ENCODE results near the gene METTL1. TPM values are rescaled to one million over a fixed set of nuclear protein-coding genes. Genes with fewer than 3 reads are reported as not detected.
"Not testable (repeated sequence)": the region's sequence is repeated elsewhere in the genome, so short reads cannot be mapped to it uniquely, and the experiment has no call there.

Gene METTL1
- polyA plus RNA-seq: 10 to 100 TPM in 2 of 4 donors, 1 to 10 TPM in 2; 2.2 to 21.9 (median 11.6) TPM
- long read RNA-seq, donor 1, transcript METTL1-202 (6 exons, 2,066 nt): major isoform, 10 of 162 reads
- long read RNA-seq, donor 1, partial matches to known transcripts: 110 of 162 reads
- long read RNA-seq, donor 1, other reads (novel, unspliced or antisense): 40 of 162 reads
- long read RNA-seq, donor 2, partial matches to known transcripts: 0 of 2 reads
- long read RNA-seq, donor 2, other reads (novel, unspliced or antisense): 0 of 2 reads
- long read RNA-seq, donor 3, partial matches to known transcripts: 0 of 1 reads
- long read RNA-seq, donor 3, other reads (novel, unspliced or antisense): 0 of 1 reads
- long read RNA-seq, donor 4: 0 reads
- long read RNA-seq, donor 5: 0 reads
- long read RNA-seq, donor 6, partial matches to known transcripts: 46 of 49 reads
- long read RNA-seq, donor 6, other reads (novel, unspliced or antisense): 0 of 49 reads
- long read RNA-seq, donor 7: 0 reads
- long read RNA-seq, donor 8, partial matches to known transcripts: 0 of 3 reads
- long read RNA-seq, donor 8, other reads (novel, unspliced or antisense): 0 of 3 reads
- long read RNA-seq, donor 9, partial matches to known transcripts: 0 of 2 reads
- long read RNA-seq, donor 9, other reads (novel, unspliced or antisense): 0 of 2 reads
- long read RNA-seq, donor 10, transcript METTL1-202 (6 exons, 2,066 nt): major isoform, 8 of 9 reads
- long read RNA-seq, donor 10, partial matches to known transcripts: 0 of 9 reads
- long read RNA-seq, donor 10, other reads (novel, unspliced or antisense): 0 of 9 reads

DNA sequence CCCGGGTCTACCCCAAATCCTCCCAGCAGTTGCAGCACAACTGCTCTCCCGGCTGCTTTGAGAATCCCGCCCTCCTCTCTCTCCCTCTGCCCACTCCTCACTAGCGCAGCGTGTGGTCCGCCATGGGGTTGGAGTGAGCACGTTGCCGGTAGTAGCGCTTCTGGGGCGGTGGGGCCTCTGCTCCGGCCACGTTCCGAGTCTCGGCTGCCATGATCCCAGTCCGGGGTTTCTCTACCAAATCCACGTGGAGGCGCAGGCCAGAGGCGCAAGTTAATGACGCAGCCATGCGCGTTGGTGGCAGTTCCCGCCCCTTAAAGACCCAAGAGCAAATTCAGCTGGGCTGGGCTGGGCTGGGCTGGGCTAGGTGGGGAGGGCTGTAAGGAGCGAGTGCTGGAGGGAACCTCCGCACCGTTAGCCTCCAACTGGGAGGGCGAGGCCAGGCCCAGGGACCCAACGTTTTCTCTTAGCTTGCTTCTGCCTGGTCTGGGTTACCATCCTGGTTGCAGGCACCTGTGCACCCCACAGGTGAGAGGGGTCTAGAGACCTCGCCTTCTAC is at the start of gene METTL1:
Gene METTL1 (minus strand): TSS at position 233 of the 556 bp plus-strand sequence. CDS start 22 bp downstream, at position 211.
- DNase-seq: peak; percentile 95 to 98
- H3K4me1 ChIP-seq (ENCODE audit: control insufficient read depth in 3 of 3, insufficient read depth in 2 of 3, low read depth in 1 of 3, low read length in 2 of 3): peaks cover 0 to 14% (median 4%) of the 10 kb centered on the region in 3 donors
- H3K36me3 ChIP-seq (ENCODE audit: control insufficient read depth in 3 of 3, insufficient read depth in 2 of 3, low read depth in 1 of 3, low read length in 3 of 3): peaks cover 0 to 25% (median 0%) of the 10 kb centered on the region in 3 donors
- peaks cover 0 to 8% (median 0%) of the 10 kb centered on the region in 3 donors for H3K27me3 ChIP-seq (ENCODE audit: control insufficient read depth in 3 of 3, insufficient read depth in 3 of 3, low read length in 3 of 3)
- H3K27ac ChIP-seq (ENCODE audit: low read depth in 1 of 3, low read length in 2 of 3): peak within 1 kb of the TSS; percentile 81 to 98 (median 96)
- WGBS, 3 donors: 0% methylated on average over 25 to 28 of the region's 28 CpGs
- no peaks in the 10 kb centered on the region for H3K9me3 ChIP-seq (ENCODE audit: control insufficient read depth in 2 of 2, insufficient read depth in 1 of 2, low read depth in 1 of 2, low read length in 1 of 2)
- H3K4me3 ChIP-seq (ENCODE audit: low read depth in 1 of 3, low read length in 3 of 3): peak within 1 kb of the TSS; percentile 62 to 96 (median 83)
- FAIRE-seq: no peak

DNA sequence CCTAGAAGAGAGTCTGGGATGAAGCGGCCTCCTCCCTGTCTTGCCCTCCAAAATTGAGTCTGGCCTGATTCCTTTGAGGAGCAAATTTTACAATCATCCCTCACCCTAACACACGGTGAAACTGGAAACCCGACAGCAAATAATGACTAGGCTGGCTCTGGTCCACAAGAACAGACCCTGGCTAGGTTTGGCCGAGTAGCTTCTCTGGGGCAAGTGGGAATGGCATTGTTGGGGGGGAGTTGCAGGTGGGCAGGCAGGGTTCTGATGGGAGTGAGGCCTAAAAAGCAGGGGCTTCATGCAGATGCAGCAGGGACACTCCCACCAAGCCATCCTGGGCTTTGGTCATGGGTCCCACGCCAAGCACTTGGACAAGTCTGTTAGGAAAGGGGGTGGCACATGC is 49.1 kb upstream of the METTL1 start:
- 77 to 84% (median 83%) methylated on average over 5 of the region's 5 CpGs for WGBS, 3 donors
- not testable (repeated sequence) for H3K4me1 ChIP-seq (ENCODE audit: control insufficient read depth in 3 of 3, insufficient read depth in 2 of 3, low read depth in 1 of 3, low read length in 2 of 3); DNase-seq; H3K4me3 ChIP-seq (ENCODE audit: low read depth in 1 of 3, low read length in 3 of 3); H3K27ac ChIP-seq (ENCODE audit: low read depth in 1 of 3, low read length in 2 of 3); FAIRE-seq; H3K27me3 ChIP-seq (ENCODE audit: control insufficient read depth in 3 of 3, insufficient read depth in 3 of 3, low read length in 3 of 3); H3K9me3 ChIP-seq (ENCODE audit: control insufficient read depth in 2 of 2, insufficient read depth in 1 of 2, low read depth in 1 of 2, low read length in 1 of 2)
- H3K36me3 ChIP-seq (ENCODE audit: control insufficient read depth in 3 of 3, insufficient read depth in 2 of 3, low read depth in 1 of 3, low read length in 3 of 3): peaks cover 22 to 65% (median 22%) of the 10 kb centered on the region in 3 donors

DNA sequence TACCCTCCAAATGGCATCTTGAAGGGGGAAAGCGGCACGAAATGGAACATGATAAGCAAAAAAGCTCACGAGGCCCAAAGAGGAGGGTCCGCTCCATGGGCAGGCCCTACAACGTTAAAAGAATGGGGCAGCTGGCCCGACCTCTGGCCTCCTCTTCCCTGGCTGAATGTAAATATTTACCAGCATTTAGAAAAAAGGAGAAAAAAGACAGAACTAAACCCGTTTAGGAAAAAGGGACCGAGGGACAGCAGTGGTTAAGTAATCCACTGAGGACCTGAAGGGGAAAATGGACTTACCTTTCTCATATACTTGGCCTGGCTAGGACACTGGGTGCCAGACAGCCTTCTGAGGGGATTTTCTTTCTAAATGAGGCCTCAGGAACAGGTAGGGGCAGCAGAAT is 48.2 kb upstream of the METTL1 start:
- H3K27ac ChIP-seq (ENCODE audit: low read depth in 1 of 3, low read length in 2 of 3); DNase-seq; FAIRE-seq; H3K27me3 ChIP-seq (ENCODE audit: control insufficient read depth in 3 of 3, insufficient read depth in 3 of 3, low read length in 3 of 3); H3K4me3 ChIP-seq (ENCODE audit: low read depth in 1 of 3, low read length in 3 of 3); H3K4me1 ChIP-seq (ENCODE audit: control insufficient read depth in 3 of 3, insufficient read depth in 2 of 3, low read depth in 1 of 3, low read length in 2 of 3); H3K9me3 ChIP-seq (ENCODE audit: control insufficient read depth in 2 of 2, insufficient read depth in 1 of 2, low read depth in 1 of 2, low read length in 1 of 2): not testable (repeated sequence)
- H3K36me3 ChIP-seq (ENCODE audit: control insufficient read depth in 3 of 3, insufficient read depth in 2 of 3, low read depth in 1 of 3, low read length in 3 of 3): peaks cover 14 to 60% (median 22%) of the 10 kb centered on the region in 3 donors
- WGBS, 3 donors: 66 to 84% (median 83%) methylated on average over 8 of the region's 8 CpGs

DNA sequence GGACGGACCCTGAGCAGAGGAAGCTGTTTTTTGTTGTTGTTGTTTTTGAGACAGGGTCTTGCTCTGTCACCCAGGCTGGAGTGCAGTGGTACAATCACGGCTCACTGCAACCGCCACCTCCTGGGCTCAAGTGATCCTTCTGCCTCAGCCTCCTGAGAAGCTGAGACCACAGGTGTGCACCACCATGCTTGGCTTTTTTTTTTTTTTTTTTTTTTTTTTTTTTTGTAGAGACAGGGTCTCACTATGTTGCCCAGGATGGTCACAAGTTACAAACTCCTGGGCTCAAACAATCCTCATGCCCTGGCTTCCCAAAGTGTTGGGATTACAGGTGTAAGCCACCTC is 46.1 kb upstream of the METTL1 start:
- H3K4me1 ChIP-seq (ENCODE audit: control insufficient read depth in 3 of 3, insufficient read depth in 2 of 3, low read depth in 1 of 3, low read length in 2 of 3); FAIRE-seq: not testable (repeated sequence)
- 78 to 91% (median 82%) methylated on average over 3 of the region's 3 CpGs for WGBS, 3 donors

DNA sequence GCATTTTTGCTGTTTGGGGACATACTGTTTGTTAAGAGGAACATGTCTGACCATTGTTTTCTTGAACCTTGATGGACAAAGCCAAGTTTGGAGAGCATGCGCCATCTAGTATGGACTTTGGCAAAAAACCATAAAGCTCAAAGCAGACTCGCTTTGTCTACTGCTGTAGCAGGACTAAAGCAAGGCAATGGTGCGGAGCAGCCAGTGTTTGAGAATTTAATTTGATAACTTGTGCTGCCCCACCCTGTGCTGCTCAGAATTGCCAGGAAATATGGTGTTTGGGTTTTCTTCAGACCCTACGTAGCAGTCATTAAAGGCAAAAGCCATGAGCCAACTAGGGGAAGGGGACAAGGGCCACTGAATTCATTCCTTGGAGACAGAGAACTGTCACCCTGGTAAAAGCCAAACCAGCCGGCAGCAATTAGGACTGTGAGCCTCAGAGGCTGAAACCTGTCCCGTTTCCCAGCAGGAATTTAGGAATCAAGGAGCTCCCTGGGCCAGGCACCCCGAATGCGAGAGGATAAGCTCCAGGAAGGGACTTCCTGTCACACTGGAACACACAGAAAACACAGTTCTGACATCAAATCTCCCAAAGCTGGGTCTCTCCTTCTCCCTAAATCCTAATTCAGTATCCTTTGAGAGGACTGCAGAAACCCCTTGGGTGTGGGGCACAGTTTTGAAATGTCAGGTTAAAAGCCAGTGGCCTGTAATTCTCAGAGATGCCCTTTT is 45.5 kb upstream of the METTL1 start:
- Histone ChIP-seq H3K36me3 (ENCODE audit: control insufficient read depth in 3 of 3, insufficient read depth in 2 of 3, low read depth in 1 of 3, low read length in 3 of 3) (peaks cover 0 to 41% (median 5%) of the 10 kb centered on the region in 3 donors), H3K4me1 (ENCODE audit: control insufficient read depth in 3 of 3, insufficient read depth in 2 of 3, low read depth in 1 of 3, low read length in 2 of 3) (peaks cover 0 to 10% (median 0%) of the 10 kb centered on the region in 3 donors), H3K27ac (ENCODE audit: low read depth in 1 of 3, low read length in 2 of 3) (peak overlapping the region in 1 of 3 donors; percentile 0), H3K9me3 (ENCODE audit: control insufficient read depth in 2 of 2, insufficient read depth in 1 of 2, low read depth in 1 of 2, low read length in 1 of 2) (no peaks in the 10 kb centered on the region), H3K4me3 (ENCODE audit: low read depth in 1 of 3, low read length in 3 of 3) (no peak overlapping the region), H3K27me3 (ENCODE audit: control insufficient read depth in 3 of 3, insufficient read depth in 3 of 3, low read length in 3 of 3) (no peaks in the 10 kb centered on the region)
- DNase-seq (peak in 1 of 2 donors; percentile 33), FAIRE-seq (no peak)
- 37 to 52% (median 50%) methylated on average over 8 of the region's 8 CpGs for WGBS, 3 donors

More for the DNA sequence above, 46.1 kb upstream of the METTL1 start:
- DNase-seq; H3K27ac ChIP-seq (ENCODE audit: low read depth in 1 of 3, low read length in 2 of 3); H3K9me3 ChIP-seq (ENCODE audit: control insufficient read depth in 2 of 2, insufficient read depth in 1 of 2, low read depth in 1 of 2, low read length in 1 of 2); H3K4me3 ChIP-seq (ENCODE audit: low read depth in 1 of 3, low read length in 3 of 3); H3K27me3 ChIP-seq (ENCODE audit: control insufficient read depth in 3 of 3, insufficient read depth in 3 of 3, low read length in 3 of 3): not testable (repeated sequence)
- peaks cover 4 to 47% (median 9%) of the 10 kb centered on the region in 3 donors for H3K36me3 ChIP-seq (ENCODE audit: control insufficient read depth in 3 of 3, insufficient read depth in 2 of 3, low read depth in 1 of 3, low read length in 3 of 3)

DNA sequence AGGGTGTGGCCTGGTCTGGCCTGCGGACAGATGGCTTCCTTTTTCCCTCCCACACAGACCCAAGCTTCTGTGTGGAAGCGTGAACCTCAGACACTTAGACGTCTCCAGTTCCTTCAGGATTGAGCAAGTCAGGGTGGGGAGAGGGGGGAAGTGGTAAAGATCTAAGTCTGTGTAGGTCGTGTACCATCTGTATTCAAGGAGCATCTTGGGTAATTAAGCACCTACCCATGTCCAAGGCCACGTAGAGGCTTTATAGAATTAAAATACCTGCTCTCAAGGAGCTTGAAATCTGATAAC is 44.9 kb upstream of the METTL1 start:
- no peak overlapping the region for H3K4me3 ChIP-seq (ENCODE audit: low read depth in 1 of 3, low read length in 3 of 3)
- H3K9me3 ChIP-seq (ENCODE audit: control insufficient read depth in 2 of 2, insufficient read depth in 1 of 2, low read depth in 1 of 2, low read length in 1 of 2): no peaks in the 10 kb centered on the region
- H3K36me3 ChIP-seq (ENCODE audit: control insufficient read depth in 3 of 3, insufficient read depth in 2 of 3, low read depth in 1 of 3, low read length in 3 of 3): peaks cover 0 to 38% (median 4%) of the 10 kb centered on the region in 3 donors
- 34 to 56% (median 56%) methylated on average over 5 of the region's 5 CpGs for WGBS, 3 donors
- DNase-seq (peak in 1 of 2 donors; percentile 19), FAIRE-seq (no peak)
- peaks cover 0 to 10% (median 0%) of the 10 kb centered on the region in 3 donors for H3K4me1 ChIP-seq (ENCODE audit: control insufficient read depth in 3 of 3, insufficient read depth in 2 of 3, low read depth in 1 of 3, low read length in 2 of 3)
- no peaks in the 10 kb centered on the region for H3K27me3 ChIP-seq (ENCODE audit: control insufficient read depth in 3 of 3, insufficient read depth in 3 of 3, low read length in 3 of 3)
- peak overlapping the region in 1 of 3 donors; percentile 3 for H3K27ac ChIP-seq (ENCODE audit: low read depth in 1 of 3, low read length in 2 of 3)

DNA sequence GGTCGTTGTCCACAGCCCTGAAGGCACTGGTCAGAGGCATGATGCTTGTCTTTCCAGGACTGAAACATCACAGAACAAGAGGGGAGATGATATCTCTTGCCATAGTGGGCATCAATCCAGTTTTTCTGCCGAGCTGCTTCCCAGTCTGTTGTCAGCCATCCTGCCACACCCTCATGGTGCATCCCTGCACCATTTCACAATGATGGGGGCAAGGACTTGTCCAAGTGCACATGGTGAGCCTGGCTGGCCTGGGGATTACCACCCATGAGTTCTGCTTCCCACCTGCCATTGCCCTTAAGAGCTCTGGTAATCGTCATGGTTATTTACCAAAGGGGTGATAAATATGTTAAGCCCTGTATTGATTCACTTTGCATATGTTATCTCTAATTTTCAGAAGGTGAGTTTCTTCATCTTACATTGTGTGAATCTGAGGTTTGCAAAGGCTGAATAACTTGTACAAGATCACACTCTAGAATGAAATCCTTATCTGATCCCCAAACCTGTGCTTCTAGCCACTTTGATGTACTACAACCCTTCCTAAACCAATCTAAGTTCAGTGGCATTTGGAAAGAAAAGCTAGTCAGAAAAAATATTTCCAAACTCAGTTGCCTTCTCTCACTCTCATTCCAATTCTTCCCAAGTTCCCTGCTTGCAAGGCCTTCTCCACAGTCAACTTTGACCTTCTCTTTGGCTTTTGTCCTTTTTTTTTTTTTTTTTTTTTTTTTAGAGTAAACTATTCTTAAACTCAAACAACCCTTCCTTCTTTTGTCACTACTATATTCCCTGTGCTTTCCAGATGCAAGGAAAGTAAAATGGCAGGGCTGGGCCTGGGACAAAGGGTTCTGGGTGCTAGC is 44.3 kb upstream of the METTL1 start:
- no peak for FAIRE-seq
- Histone ChIP-seq H3K27ac (ENCODE audit: low read depth in 1 of 3, low read length in 2 of 3) (peak overlapping the region in 1 of 3 donors; percentile 3), H3K4me1 (ENCODE audit: control insufficient read depth in 3 of 3, insufficient read depth in 2 of 3, low read depth in 1 of 3, low read length in 2 of 3) (peaks cover 0 to 10% (median 0%) of the 10 kb centered on the region in 3 donors), H3K4me3 (ENCODE audit: low read depth in 1 of 3, low read length in 3 of 3) (no peak overlapping the region), H3K9me3 (ENCODE audit: control insufficient read depth in 2 of 2, insufficient read depth in 1 of 2, low read depth in 1 of 2, low read length in 1 of 2) (no peaks in the 10 kb centered on the region), H3K36me3 (ENCODE audit: control insufficient read depth in 3 of 3, insufficient read depth in 2 of 3, low read depth in 1 of 3, low read length in 3 of 3) (peaks cover 0 to 36% (median 0%) of the 10 kb centered on the region in 3 donors), H3K27me3 (ENCODE audit: control insufficient read depth in 3 of 3, insufficient read depth in 3 of 3, low read length in 3 of 3) (no peaks in the 10 kb centered on the region)
- no peak for DNase-seq
- 6 to 45% (median 37%) methylated on average over 3 of the region's 3 CpGs for WGBS, 3 donors
